Activated naive CD8-positive, alpha-beta T cell treated with anti-CD3 and anti-CD28 coated beads for 36 hours (primary cell): ENCODE data around the gene MAP7D2. TPM values are rescaled to one million over a fixed set of nuclear protein-coding genes. Genes with fewer than 3 reads are reported as not detected.
A peak's percentile ranks its signal among the peaks of the same experiment; 100 is the strongest.

ENCODE experiments used
- DNase-seq: peaks from one replicate; pipeline ENCODE4 v3.0.0; 2021
- H3K27ac Mint-ChIP-seq: one replicate; pipeline ENCODE4 v1.8.0; 2022; ENCODE audit warnings: mild to moderate bottlenecking, moderate library complexity, mixed read lengths
- H3K27me3 Mint-ChIP-seq: one replicate; pipeline ENCODE4 v1.8.0; 2022; ENCODE audit warnings: mild to moderate bottlenecking, mixed read lengths
- H3K36me3 Mint-ChIP-seq: one replicate; pipeline ENCODE4 v1.8.0; 2021; ENCODE audit warnings: mild to moderate bottlenecking, mixed read lengths
- H3K4me1 Mint-ChIP-seq: one replicate; pipeline ENCODE4 v1.8.0; 2021; ENCODE audit warnings: mixed read lengths
- H3K4me3 Mint-ChIP-seq: one replicate; pipeline ENCODE4 v1.8.0; 2022; ENCODE audit warnings: mild to moderate bottlenecking, moderate library complexity, mixed read lengths
- H3K9me3 Mint-ChIP-seq: one replicate; pipeline ENCODE4 v1.8.0; 2022; ENCODE audit warnings: mixed read lengths
- total RNA-seq, 2 experiments: library from RNA; stranded (reverse); gene quantifications; one replicate each; pipeline ENCODE4 v1.2.3, GENCODE V29; 2021

MAP7D2 gene
- total RNA-seq, 2 experiments from 2014 or later, result 0.70 to 0.90 TPM

DNA sequence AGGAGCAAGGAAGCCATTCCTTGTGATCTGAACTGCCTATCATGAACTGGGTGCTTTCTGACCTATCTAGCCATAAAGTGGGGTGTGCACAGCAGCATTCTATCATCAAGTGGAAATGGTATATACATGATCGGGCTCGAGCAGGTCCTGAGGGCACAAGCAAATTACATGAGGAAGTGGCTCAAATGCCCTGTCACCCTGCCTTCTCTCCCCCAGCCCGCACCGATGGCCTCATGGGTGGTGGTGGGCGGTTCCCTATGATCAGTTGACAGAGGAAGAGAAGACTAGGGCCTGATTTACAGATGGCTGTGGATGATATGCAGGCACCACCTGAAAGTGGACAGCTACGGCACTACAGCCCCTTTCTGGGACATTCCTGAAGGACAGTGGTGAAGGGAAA lies 79.5 kb downstream of the MAP7D2 start:
- no peak overlapping the region for H3K4me3 Mint-ChIP-seq
- no peak for DNase-seq
- H3K27ac Mint-ChIP-seq, result no peak overlapping the region
- no peaks in the 10 kb centered on the region for H3K27me3 Mint-ChIP-seq
- no peaks in the 10 kb centered on the region for H3K9me3 Mint-ChIP-seq
- no peaks in the 10 kb centered on the region for H3K4me1 Mint-ChIP-seq
- H3K36me3 Mint-ChIP-seq, result no peaks in the 10 kb centered on the region

DNA sequence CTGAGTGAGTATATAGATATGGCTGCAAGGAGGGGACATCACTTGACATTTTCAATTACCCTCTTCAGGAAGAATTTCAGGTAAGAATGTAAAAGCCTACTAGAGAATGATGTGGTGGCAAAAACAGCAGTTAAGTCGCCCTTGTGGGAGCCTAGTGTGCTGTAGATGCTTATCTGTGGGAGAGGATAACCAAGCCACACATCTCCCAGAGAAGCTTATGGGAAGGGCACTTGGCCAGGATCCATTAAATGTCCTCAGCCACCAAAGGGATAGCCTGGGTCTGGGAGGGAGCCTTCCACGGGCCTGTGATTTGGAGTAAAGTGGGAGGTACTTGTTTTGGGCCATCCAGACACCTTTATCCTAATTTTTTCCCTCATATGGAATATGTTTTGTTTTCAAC lies 84.5 kb downstream of the MAP7D2 start:
- Mint-ChIP-seq H3K4me1 (peaks cover 4% of the 10 kb centered on the region), H3K27ac (no peak overlapping the region)
- no peak for DNase-seq

DNA sequence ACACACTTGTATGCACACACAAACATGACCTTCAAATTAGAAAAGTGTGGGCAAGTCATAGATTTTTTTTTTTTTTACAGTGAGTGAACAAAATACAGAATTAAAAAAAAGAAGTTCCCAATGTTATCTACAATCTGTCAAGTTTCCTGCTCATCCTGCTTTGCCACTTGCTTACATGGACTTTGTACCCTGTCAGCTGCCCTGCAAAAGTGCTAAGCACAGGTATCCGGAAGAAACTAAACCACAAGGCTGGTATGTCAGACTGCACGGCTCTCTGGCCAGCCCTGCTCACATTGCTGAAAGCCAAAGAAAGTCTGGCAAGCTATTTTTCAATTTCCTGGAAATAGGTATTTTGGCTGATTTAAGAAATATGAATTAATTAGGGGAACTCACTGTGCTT lies 87.0 kb downstream of the MAP7D2 start:
- Mint-ChIP-seq H3K27me3 (no peaks in the 10 kb centered on the region), H3K4me1 (peaks cover 4% of the 10 kb centered on the region), H3K27ac (no peak overlapping the region), H3K9me3 (no peaks in the 10 kb centered on the region), H3K4me3 (no peak overlapping the region), H3K36me3 (no peaks in the 10 kb centered on the region)
- no peak for DNase-seq

More for the DNA sequence above, 84.5 kb downstream of the MAP7D2 start:
- H3K4me3 Mint-ChIP-seq, result no peak overlapping the region
- no peaks in the 10 kb centered on the region for H3K36me3 Mint-ChIP-seq
- H3K27me3 Mint-ChIP-seq, result no peaks in the 10 kb centered on the region
- H3K9me3 Mint-ChIP-seq, result no peaks in the 10 kb centered on the region

DNA sequence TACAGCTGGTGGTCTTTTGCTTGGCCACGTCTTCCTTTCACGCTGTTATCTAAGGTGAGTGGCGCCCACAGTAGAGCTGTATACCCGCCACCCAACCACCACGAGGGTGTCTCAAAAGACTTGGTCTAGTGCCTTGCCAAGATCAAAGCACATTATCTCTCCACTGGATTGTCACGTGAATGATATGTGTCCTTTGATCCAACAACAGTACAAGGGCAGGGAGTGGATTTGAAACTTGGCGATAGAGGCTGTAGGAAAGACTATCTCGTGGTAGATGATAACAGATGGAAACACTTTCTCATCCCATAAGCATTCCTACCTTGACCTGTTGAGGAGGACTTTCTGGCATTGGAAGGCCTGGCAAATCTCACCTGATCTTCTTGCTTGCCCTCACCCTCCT lies 88.1 kb downstream of the MAP7D2 start:
- Mint-ChIP-seq H3K27ac (no peak overlapping the region), H3K36me3 (no peaks in the 10 kb centered on the region), H3K4me3 (no peak overlapping the region), H3K4me1 (peaks cover 4% of the 10 kb centered on the region), H3K27me3 (no peaks in the 10 kb centered on the region), H3K9me3 (no peaks in the 10 kb centered on the region)
- no peak for DNase-seq

DNA sequence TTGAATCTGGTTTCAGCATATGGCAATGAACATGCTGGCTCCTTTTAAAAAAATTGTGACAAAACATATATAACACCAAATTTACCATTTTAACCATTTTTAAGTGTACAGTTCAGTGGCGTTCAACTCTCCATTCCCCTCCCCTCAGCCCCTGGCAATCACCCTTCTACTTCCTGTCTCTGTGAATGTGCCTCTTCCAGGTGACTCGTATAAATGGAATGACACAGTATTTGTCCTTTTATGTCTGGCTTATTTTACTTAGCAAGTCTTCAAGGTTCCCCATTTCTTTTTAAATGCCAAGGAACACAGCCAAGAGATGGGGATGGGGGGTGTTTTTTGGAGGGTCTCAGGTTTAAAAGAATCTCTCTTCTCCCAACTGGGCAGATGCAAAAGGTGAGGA lies 90.4 kb downstream of the MAP7D2 start:
- H3K36me3 Mint-ChIP-seq, result no peaks in the 10 kb centered on the region
- H3K4me3 Mint-ChIP-seq, result no peak overlapping the region
- H3K27me3 Mint-ChIP-seq, result no peaks in the 10 kb centered on the region
- H3K27ac Mint-ChIP-seq, result no peak overlapping the region
- peaks cover 4% of the 10 kb centered on the region for H3K4me1 Mint-ChIP-seq
- no peak for DNase-seq
- H3K9me3 Mint-ChIP-seq, result no peaks in the 10 kb centered on the region

DNA sequence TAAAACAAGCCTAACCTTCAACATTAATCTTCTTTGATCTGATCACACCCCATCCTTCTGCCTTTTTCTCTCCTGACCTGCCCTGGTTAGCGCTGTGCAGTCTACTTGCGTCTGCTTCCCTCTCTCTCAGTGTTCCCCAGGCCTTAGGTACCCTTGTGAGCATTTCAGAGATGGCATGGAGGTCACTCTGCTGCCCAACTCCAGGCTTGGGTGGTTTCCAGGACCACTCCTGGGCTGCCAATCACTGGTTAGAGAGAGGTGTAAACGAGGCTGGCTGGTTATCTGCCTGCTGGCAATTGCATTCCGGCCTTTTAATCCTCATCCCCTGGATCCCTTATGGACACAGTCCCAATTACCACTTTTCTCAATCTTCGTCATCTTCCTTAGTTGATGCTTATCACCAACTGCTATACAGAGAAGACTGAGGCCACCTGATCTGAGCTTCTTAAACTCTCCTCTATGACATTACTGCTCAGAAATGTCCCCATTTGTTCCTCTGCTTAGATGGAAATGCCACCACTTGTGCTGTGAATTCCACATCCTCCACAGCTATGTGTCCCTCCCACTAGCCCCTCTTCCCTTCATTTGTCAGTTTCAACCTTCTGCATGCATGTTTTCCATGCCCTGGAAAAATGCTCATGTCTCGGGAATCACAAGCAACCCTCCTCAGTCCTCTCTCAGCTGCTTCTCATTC lies 96.9 kb downstream of the MAP7D2 start:
- Mint-ChIP-seq H3K9me3 (peaks cover 11% of the 10 kb centered on the region), H3K36me3 (peaks cover 10% of the 10 kb centered on the region), H3K27ac (no peak overlapping the region)

DNA sequence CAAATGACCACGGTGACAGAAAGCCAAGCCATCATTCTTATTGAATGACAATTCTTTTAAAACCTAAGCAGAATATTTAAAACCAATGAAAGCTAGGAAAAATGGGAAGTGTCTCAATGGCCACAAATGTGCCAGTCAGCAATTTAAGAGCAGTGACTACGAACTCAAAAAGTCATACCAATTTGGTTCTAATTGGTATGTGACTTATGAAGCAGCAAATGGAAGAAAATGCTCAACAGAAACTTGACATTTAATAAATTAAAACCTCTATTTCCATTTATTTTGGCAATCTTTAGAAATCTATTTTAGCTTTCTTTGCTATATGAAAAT lies 100.1 kb downstream of the MAP7D2 start:
- Mint-ChIP-seq H3K4me3 (no peak overlapping the region), H3K36me3 (peaks cover 12% of the 10 kb centered on the region), H3K27ac (no peak overlapping the region), H3K4me1 (no peaks in the 10 kb centered on the region), H3K27me3 (no peaks in the 10 kb centered on the region), H3K9me3 (peaks cover 11% of the 10 kb centered on the region)
- no peak for DNase-seq

More for the DNA sequence above, 96.9 kb downstream of the MAP7D2 start:
- DNase-seq, result no peak
- Mint-ChIP-seq H3K4me3 (no peak overlapping the region), H3K4me1 (no peaks in the 10 kb centered on the region), H3K27me3 (no peaks in the 10 kb centered on the region)

DNA sequence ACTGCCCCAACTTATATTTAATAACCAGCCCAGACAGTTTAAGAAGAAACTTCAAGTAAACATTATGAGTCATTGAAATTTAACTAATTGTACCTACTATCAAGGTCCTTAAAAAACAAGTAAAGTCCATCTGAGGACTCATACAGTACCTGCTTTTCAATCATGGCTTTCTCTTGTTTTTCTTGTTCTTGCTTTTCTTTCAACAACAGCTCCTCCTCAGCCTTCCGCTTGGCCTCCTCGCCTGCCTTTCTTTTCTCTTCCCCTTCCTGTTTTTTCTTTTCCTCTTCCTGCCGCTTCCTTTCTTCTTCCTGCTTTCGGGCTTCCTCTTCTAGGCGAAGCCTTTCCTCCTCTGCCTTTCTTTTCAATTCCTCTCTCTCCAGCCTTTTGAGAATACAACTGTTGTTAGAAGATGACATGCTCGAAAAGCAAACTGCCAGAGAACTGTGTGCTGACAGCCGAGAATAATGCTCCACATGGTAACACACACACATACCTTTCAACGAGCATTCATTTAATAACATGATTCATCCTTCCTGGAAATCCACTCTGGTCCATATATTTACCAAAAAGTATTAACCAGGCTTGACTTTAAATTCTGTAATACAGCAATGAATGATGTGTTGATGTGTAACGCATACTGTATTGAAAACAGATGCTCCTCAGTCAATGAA lies 100.6 kb downstream of the MAP7D2 start:
- Mint-ChIP-seq H3K27ac (no peak overlapping the region), H3K9me3 (peaks cover 11% of the 10 kb centered on the region)

DNA sequence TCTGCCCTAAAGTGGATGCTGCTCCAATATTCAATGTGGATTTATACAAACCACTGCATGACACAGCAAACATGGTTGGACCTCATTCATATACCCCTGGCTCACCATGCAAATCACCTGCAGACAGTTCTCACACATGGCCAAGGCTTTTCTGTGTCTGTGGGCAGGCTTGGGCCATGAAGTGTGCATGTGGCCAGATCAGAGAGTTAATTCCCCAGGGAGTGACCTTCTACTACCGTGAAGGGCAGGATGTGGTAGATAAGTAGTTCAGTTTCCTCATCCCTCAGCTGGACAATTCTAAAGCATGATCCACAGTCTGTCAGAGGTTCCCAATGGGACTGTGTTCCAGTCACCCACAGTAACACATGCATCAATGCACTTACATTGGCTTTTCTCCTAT lies 101.3 kb downstream of the MAP7D2 start:
- no peaks in the 10 kb centered on the region for H3K27me3 Mint-ChIP-seq
- peaks cover 11% of the 10 kb centered on the region for H3K9me3 Mint-ChIP-seq
- DNase-seq, result no peak
- H3K4me3 Mint-ChIP-seq, result no peak overlapping the region
- H3K4me1 Mint-ChIP-seq, result no peaks in the 10 kb centered on the region
- peaks cover 12% of the 10 kb centered on the region for H3K36me3 Mint-ChIP-seq
- no peak overlapping the region for H3K27ac Mint-ChIP-seq

More for the DNA sequence above, 100.6 kb downstream of the MAP7D2 start:
- no peak for DNase-seq
- no peaks in the 10 kb centered on the region for H3K27me3 Mint-ChIP-seq
- no peaks in the 10 kb centered on the region for H3K4me1 Mint-ChIP-seq
- H3K4me3 Mint-ChIP-seq, result no peak overlapping the region
- H3K36me3 Mint-ChIP-seq, result peaks cover 12% of the 10 kb centered on the region

DNA sequence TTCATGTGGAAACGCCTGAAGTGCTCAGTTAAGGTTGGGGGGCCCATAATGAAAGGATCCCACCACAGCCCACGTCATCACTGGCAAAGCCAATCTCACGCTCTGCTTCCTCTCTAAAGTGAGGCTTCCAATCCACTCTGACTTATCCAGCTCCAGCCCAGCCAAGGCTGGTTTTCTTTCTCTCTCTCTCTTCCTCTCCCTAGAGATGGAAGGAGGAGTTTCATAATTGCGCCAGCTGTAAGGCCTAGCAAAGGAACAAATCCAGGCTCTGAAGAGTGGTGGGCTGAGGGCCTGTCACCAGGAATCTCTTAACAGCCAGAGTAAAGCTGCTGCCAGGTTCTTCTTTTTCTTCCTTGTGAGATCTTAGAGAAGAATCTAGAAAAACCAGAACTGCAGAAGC lies 105.1 kb downstream of the MAP7D2 start:
- H3K4me1 Mint-ChIP-seq, result peaks cover 5% of the 10 kb centered on the region
- no peak overlapping the region for H3K4me3 Mint-ChIP-seq
- no peak for DNase-seq
- H3K9me3 Mint-ChIP-seq, result peaks cover 11% of the 10 kb centered on the region
- peaks cover 12% of the 10 kb centered on the region for H3K36me3 Mint-ChIP-seq
- H3K27me3 Mint-ChIP-seq, result no peaks in the 10 kb centered on the region
- no peak overlapping the region for H3K27ac Mint-ChIP-seq

DNA sequence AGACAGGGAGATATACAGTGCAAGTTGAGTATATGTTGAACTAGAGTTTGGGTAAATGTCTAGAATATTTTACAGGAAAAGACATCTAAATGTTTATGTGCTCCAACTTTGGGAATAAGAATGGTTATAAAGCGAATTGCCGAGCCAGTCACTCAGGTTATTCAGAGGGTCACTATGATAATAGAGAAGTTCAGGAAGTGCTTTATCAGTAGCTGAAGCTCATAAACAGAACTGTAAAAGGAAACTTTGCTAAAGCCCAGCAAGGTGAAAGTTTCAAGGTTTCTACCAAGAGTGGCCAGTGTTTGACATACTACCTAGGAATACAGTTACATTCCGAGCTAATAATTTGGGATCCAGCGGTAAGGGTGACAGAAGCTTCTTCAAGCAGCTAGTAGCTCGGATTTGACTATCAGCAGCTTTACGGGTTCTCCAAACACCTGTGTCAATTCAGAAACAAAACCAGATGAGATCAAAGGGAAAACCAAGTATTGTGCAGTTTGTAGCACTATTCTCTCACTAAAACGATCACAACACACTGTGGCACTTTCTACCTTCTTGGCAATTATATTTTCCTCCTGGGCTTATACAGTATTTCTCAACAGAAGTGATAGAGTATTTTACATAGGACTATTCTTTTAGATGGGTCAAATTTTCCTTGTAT lies 108.6 kb downstream of the MAP7D2 start:
- no peak overlapping the region for H3K4me3 Mint-ChIP-seq
- H3K27ac Mint-ChIP-seq, result no peak overlapping the region
- no peaks in the 10 kb centered on the region for H3K9me3 Mint-ChIP-seq
- H3K27me3 Mint-ChIP-seq, result no peaks in the 10 kb centered on the region
- H3K36me3 Mint-ChIP-seq, result no peaks in the 10 kb centered on the region
- no peak for DNase-seq
- peaks cover 5% of the 10 kb centered on the region for H3K4me1 Mint-ChIP-seq

DNA sequence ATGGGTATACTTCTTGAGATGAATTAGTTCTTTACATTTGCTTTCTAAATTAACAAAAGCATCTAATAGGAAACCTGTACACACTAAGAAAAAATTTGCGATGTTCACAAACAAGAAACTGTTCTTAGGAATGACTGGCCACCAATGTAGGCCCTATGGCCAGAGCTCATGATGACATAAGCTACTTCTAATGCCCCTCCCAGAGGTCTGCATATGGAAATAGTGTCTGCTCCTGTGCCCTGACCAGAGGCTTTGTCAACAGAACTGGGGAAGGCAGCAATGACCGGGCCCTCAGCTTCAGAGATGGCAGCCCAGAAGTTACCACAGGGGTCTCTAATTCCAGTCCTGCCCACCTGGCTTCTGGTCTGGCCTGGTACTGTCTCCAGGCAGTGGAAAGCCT lies 110.8 kb downstream of the MAP7D2 start:
- Mint-ChIP-seq H3K27me3 (no peaks in the 10 kb centered on the region), H3K27ac (no peak overlapping the region), H3K4me1 (peaks cover 5% of the 10 kb centered on the region), H3K9me3 (no peaks in the 10 kb centered on the region), H3K36me3 (no peaks in the 10 kb centered on the region), H3K4me3 (no peak overlapping the region)
- no peak for DNase-seq

DNA sequence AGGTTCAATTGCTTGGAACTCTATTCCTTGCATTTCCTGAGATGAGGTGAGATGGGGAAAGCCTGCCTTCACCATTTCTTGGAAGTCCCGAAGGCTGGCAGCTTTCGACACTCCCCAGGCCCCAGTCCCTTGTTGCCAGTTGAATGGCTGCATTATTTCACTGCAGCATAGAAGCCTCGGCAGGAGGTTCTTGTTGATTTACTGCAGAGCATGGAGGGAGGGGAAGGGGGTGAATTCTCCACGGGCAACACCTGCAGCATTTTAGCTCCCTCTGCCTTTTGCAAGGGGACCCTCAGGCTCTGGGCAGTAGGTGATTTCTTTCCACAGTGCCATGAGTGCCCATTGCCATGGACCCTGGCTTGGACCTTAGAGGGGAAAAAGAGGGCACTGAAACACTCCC lies 115.1 kb downstream of the MAP7D2 start:
- Mint-ChIP-seq H3K4me3 (no peak overlapping the region), H3K27ac (no peak overlapping the region), H3K27me3 (no peaks in the 10 kb centered on the region)

DNA sequence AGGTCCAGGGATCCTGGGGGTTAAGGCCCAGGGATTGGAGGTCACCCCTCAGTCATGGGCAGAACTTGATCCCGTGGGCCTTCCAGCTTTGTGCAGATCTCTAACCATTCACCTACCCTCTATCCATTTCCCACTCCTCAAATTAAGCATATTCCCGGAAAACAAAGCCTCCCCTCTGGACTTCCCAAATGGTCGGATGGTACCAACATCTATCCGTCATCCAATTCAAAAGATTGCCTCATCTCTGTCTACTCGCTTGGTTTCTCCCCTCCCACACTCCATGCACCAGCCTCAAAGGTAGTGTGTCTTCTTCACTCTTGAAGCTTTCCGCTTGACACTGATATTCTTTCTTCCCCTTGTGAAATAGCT lies 125.4 kb downstream of the MAP7D2 start:
- Mint-ChIP-seq H3K9me3 (no peaks in the 10 kb centered on the region), H3K27ac (peak overlapping the region; percentile 91), H3K4me3 (peak overlapping the region; percentile 88), H3K4me1 (peaks cover 7% of the 10 kb centered on the region), H3K36me3 (no peaks in the 10 kb centered on the region), H3K27me3 (no peaks in the 10 kb centered on the region)
- DNase-seq, result peak; percentile 1

More for the DNA sequence above, 115.1 kb downstream of the MAP7D2 start:
- no peaks in the 10 kb centered on the region for H3K9me3 Mint-ChIP-seq
- DNase-seq, result no peak
- H3K4me1 Mint-ChIP-seq, result no peaks in the 10 kb centered on the region
- no peaks in the 10 kb centered on the region for H3K36me3 Mint-ChIP-seq

DNA sequence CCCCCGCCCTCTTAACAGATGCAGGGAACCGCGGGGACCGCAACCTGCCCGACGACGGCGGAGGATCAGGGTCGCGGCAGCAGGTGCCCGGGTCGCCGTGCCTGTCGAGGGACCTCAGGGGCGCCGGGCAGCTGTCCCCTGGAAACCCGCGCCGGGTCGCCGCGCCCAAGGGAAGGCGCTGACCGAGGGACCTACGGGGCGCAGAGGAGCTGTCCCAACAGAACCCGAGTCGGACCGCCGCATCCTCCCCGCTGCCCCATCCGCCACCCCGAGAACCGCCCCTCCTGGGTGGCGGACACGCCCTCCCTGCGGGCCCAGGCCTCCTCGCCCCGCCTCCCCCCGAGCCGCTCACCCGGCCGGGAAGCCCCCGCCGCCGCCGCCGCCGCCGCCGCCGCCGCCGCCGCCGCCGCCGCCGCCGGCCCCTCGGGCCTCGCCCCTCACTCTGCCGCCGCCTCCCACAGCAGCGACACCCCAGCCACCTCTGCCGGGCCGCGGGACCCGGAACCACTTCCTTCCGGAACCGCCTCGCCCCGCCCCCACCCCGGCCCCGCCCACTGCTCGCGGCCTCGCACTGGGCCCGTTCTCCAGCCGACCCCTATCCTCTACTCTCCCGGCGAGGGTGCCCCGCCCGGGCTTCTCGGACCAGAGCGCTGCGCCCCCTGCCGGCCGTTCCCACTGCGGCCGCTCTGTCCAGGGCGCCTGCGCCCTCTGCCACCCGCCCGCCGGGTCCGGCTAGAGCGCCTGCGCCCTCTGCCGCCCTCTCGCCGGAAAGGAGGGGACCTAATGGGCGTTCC lies 126.0 kb downstream of the MAP7D2 start, which contains the start of gene BCLAF3:
Gene BCLAF3 (minus strand): TSS at position 506 of the 794 bp plus-strand sequence. CDS start 20,797 bp downstream, outside the sequence.
- H3K36me3 Mint-ChIP-seq, result no peaks in the 10 kb centered on the region
- no peaks in the 10 kb centered on the region for H3K9me3 Mint-ChIP-seq
- no peaks in the 10 kb centered on the region for H3K27me3 Mint-ChIP-seq
- peaks cover 7% of the 10 kb centered on the region for H3K4me1 Mint-ChIP-seq
- H3K4me3 Mint-ChIP-seq, result peak within 1 kb of the TSS; percentile 91
- peak; percentile 91 for DNase-seq
- peak within 1 kb of the TSS; percentile 91 for H3K27ac Mint-ChIP-seq
